T-helper 1 cell treated with Interleukin-12 subunit alpha and Interleukin-12 subunit beta and Interleukin-4 antibody, amounts not matched to agents 30 μg/mL and 1 μg/mL, for 36 hours (primary cell): Measurements from ENCODE around the gene CARD14.
"Not testable (repeated sequence)": the region's sequence is repeated elsewhere in the genome, so short reads cannot be mapped to it uniquely, and the experiment has no call there.

Experiments used
- H3K27ac Mint-ChIP-seq: one replicate; pipeline ENCODE4 v1.8.0; 2021; ENCODE audit warnings: mild to moderate bottlenecking, mixed read lengths
- H3K27me3 Mint-ChIP-seq: one replicate; pipeline ENCODE4 v1.8.0; 2021; ENCODE audit warnings: low read depth, mixed read lengths
- H3K36me3 Mint-ChIP-seq: one replicate; pipeline ENCODE4 v1.8.0; 2021; ENCODE audit warnings: low read depth, mixed read lengths
- H3K4me1 Mint-ChIP-seq: one replicate; pipeline ENCODE4 v1.8.0; 2021; ENCODE audit warnings: low read depth, mixed read lengths
- H3K4me3 Mint-ChIP-seq: one replicate; pipeline ENCODE4 v1.8.0; 2021; ENCODE audit warnings: mild to moderate bottlenecking, moderate library complexity, mixed read lengths
- H3K9me3 Mint-ChIP-seq: one replicate; pipeline ENCODE4 v1.8.0; 2021; ENCODE audit warnings: mixed read lengths

The CARD14 gene

DNA sequence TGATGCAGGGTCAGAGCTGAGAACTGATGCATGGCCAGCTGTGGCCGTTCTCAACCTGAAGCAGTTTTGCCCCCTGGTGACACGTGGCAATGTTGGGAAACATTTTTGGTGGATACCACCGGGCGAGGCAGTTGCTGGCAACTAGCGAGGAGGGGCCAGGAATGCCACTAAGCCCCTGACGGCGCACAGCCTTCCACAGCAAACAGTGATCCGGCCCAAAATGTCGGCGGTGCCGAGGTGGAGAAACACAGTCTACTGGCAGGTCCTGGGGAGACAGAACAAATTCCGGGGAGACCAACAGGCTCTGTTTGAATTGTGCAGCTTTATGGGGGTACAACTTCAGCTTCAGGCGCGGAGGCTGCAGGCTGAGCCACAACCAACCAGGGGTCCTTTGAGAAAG, 58.6 kb downstream of the CARD14 start:
- H3K27me3 Mint-ChIP-seq = no peaks in the 10 kb centered on the region
- peaks cover 13% of the 10 kb centered on the region for H3K36me3 Mint-ChIP-seq
- no peak overlapping the region for H3K4me3 Mint-ChIP-seq
- H3K4me1 Mint-ChIP-seq = peaks cover 3% of the 10 kb centered on the region
- H3K9me3 Mint-ChIP-seq = peaks cover 17% of the 10 kb centered on the region
- H3K27ac Mint-ChIP-seq = no peak overlapping the region

DNA sequence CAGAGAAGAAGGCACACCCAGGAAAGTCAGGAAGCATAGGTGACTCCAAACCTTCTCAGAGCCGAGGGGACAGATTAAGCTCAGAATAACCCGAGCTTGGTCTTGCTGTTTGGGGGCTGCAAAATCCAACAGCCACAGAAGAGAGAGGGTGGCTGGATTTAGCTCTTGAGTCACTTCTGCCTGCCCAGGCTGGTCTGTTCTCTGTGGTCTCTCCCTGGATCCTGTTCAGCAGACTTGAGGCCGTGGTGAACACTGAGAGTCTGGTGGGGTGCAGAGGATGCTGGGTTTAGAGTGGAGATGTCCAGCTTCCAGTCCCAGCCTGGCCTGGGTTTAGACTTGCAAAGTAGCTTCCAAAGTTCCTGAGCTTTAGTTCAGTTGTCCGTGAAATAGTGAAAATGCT, 59.2 kb downstream of the CARD14 start:
- H3K4me3 Mint-ChIP-seq = no peak overlapping the region
- H3K36me3 Mint-ChIP-seq = peaks cover 13% of the 10 kb centered on the region
- peaks cover 1% of the 10 kb centered on the region for H3K4me1 Mint-ChIP-seq
- no peaks in the 10 kb centered on the region for H3K27me3 Mint-ChIP-seq
- H3K27ac Mint-ChIP-seq = no peak overlapping the region
- peaks cover 18% of the 10 kb centered on the region for H3K9me3 Mint-ChIP-seq

DNA sequence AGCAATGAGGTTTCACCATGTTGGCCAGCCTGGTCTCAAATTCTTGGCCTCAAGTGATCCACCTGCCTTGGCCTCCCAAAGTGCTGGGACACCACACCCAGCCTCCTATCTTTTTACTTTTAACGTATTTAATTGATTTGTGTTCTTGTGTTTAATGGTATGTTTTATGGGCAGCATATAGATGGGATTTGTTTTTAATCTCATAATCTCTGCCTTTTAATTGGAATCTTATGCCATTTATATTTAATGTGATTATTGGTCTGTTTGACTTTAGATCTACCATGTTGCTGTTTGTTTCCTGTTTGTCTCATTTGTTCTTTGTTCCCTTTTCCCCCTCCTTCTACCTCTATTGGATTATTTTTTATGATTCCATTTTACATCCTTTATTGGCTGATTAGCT, 62.6 kb downstream of the CARD14 start:
- no peaks in the 10 kb centered on the region for H3K27me3 Mint-ChIP-seq
- H3K4me1 Mint-ChIP-seq = no peaks in the 10 kb centered on the region
- H3K36me3 Mint-ChIP-seq = peaks cover 18% of the 10 kb centered on the region
- no peak overlapping the region for H3K4me3 Mint-ChIP-seq
- H3K27ac Mint-ChIP-seq = no peak overlapping the region
- H3K9me3 Mint-ChIP-seq = peaks cover 24% of the 10 kb centered on the region

DNA sequence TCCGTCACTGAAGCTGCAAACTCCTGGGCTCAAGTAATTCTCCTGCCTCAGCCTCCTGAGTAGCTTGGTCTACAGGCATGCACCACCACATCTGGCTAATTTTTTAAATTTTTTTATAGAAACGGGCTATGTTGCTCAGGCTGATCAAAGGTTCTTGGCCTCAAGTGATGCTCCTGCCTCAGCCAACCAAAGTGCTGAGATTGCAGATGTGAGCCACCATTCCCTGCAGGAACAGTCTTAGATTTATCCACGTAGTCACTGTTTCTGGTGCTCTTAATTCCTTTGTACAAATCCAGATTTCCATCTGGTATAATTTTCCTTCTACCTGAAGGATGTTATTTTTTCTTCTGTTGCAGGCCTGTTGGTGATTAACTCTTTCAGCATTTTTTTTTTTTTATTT, 63.4 kb downstream of the CARD14 start:
- Mint-ChIP-seq H3K9me3 (peaks cover 24% of the 10 kb centered on the region), H3K27ac (no peak overlapping the region), H3K36me3 (peaks cover 18% of the 10 kb centered on the region), H3K4me1 (no peaks in the 10 kb centered on the region), H3K27me3 (no peaks in the 10 kb centered on the region), H3K4me3 (no peak overlapping the region)

DNA sequence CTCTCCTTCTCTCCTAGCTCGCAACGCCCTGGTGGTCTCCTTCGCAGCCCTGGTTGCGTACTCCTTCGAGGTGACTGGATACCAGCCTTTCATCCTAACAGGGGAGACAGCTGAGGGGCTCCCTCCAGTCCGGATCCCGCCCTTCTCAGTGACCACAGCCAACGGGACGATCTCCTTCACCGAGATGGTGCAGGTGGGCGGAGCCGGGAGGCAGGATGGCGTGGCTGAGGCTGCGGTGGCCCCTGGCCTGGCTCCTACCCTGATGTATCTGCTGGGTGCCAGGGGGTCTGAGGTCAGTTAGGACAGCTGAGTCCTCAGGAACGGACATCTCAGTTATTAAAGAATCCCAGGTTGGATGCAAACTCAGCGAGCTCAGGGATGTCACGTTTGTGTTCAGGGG, 67.1 kb downstream of the CARD14 start:
- Mint-ChIP-seq H3K27ac (no peak overlapping the region), H3K4me3 (no peak overlapping the region), H3K36me3 (peaks cover 14% of the 10 kb centered on the region)

DNA sequence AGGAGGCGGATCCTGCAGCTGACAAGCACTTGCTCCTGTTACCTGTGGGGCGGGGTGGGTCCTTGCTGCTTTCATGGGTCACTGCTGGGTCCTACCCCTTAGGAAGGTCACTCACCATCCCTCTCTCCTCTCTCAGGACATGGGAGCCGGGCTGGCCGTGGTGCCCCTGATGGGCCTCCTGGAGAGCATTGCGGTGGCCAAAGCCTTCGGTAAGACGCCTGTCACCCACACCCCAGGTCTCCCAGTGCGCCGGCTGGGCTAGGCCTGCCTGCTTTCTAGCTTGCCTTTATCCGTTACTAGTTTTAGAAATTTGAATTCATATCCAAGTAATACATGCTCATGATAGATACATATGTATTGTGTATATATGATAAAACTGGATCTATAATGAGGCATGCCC, 67.6 kb downstream of the CARD14 start:
- Mint-ChIP-seq H3K27ac (no peak overlapping the region), H3K4me1 (no peaks in the 10 kb centered on the region), H3K9me3 (peaks cover 14% of the 10 kb centered on the region), H3K4me3 (no peak overlapping the region), H3K36me3 (peaks cover 13% of the 10 kb centered on the region), H3K27me3 (no peaks in the 10 kb centered on the region)

More for the DNA sequence above, 67.1 kb downstream of the CARD14 start:
- no peaks in the 10 kb centered on the region for H3K4me1 Mint-ChIP-seq
- H3K9me3 Mint-ChIP-seq = peaks cover 18% of the 10 kb centered on the region
- no peaks in the 10 kb centered on the region for H3K27me3 Mint-ChIP-seq

DNA sequence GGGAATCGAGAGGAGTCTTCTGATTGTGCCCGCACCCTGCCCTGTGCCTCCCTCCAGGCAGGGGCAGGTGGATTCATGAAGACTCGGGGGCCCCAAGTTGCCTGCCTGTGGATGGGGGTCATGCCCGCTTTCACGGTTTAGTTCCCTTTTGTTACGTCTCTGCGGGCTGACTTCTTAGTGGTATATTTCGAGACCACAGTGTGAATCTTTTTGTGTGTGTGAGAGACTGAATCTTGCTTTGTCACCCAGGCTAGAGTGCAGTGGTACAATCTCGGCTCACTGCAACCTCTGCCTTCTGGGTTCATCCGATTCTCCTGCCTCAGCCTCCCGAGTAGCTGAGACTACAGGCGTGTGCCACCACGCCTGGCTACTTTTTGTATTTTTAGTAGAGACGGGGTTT, 72.7 kb downstream of the CARD14 start:
- H3K27ac Mint-ChIP-seq = no peak overlapping the region
- H3K9me3 Mint-ChIP-seq = no peaks in the 10 kb centered on the region

DNA sequence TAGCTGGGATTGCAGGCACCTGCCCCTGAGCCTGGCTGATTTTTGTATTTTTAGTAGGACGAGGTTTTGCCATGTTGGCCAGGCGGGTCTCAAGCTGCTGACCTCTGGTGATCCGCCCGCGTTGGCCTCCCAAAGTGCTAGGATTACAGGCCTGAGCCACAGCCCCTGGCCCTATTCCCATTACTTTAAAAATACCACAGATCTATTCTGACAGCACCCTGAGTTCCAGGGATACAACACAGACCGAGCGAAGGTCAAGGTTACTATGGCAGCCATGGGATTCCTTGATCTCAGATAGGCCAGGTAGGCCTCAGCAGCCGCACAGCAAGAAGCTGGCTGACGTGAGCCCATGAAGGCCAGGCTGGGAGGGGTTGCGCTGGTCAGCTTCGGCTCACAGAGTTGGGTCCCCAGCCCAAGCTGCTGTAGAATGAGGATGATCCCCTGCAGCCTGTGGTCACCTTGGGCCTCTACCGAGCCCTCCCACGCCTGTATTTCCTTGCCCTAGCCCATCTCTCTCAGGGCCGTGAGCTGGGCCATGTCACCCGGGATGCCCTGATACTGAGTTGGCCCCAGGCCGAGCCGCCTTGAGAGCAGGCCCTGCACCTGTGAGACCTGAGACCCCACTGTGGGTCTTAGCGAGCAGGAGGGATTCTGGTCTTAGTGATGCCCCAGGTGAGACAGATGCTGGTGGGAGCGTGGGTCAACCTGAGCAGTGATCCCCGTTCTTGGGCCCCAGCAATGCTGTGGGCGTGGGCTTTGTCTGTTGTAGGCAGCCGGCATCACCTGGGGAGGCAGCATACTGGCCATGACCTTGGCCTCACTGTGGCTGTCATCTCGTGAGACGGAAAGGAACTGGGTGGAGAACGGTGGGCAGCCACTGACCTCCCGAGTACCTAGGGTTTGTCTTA, 74.0 kb downstream of the CARD14 start:
- Mint-ChIP-seq H3K9me3 (no peaks in the 10 kb centered on the region), H3K27me3 (no peaks in the 10 kb centered on the region), H3K36me3 (no peaks in the 10 kb centered on the region), H3K4me1 (no peaks in the 10 kb centered on the region), H3K4me3 (no peak overlapping the region), H3K27ac (no peak overlapping the region)

More for the DNA sequence above, 72.7 kb downstream of the CARD14 start:
- Mint-ChIP-seq H3K36me3 (no peaks in the 10 kb centered on the region), H3K4me1 (no peaks in the 10 kb centered on the region), H3K27me3 (no peaks in the 10 kb centered on the region), H3K4me3 (no peak overlapping the region)

DNA sequence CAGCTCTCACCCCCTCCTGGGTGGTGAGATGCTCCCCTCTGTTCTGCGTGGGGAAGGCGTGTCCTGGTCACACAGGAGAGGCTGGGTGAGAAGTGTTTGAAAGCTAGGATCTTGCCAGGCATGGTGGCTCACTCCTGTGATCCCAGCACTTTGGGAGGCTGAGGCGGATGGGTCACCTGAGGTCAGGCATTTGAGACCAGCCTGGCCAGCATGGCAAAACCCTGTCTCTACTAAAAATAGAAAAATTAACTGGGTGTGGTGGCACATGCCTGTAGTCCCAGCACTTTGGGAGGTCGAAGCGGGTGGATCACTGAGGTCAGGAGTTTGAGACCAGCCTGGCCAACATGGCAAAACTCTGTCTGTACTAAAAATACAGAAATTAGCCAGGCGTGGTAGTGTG, 74.6 kb downstream of the CARD14 start:
- not testable (repeated sequence) for H3K27ac Mint-ChIP-seq, H3K36me3 Mint-ChIP-seq, H3K4me1 Mint-ChIP-seq

DNA sequence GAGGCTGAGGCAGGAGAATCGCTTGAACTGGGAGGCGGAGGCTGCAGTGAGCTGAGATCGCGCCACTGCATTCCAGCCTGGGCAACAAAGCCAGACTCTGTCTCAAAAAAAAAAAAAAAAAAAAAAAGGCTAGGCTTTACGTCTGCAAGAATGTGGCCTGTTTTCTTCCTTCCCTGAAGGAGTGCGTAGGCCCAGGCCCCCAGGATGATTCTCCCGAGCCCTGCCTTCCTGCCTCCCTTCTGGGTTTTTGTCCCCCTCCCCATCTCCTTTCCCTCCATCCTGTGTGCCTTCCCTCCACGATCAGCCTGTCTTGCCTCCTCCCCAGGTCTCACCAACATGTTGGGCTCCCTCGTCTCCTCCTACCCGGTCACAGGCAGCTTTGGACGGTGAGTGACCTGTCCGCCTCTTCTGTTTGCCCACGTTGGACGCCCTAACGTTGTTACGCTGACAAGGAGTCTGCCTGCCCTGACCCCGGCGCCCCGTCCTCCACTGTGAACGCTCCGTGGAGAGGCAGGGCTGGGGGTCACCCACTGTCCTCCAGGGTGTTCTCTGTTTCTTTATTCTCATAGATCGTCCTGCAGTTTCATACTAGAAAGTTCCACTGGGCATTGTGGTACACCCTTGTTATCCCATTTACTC, 75.2 kb downstream of the CARD14 start:
- no peaks in the 10 kb centered on the region for H3K36me3 Mint-ChIP-seq
- H3K4me1 Mint-ChIP-seq = no peaks in the 10 kb centered on the region
- H3K27me3 Mint-ChIP-seq = no peaks in the 10 kb centered on the region
- H3K4me3 Mint-ChIP-seq = no peak overlapping the region
- no peak overlapping the region for H3K27ac Mint-ChIP-seq
- H3K9me3 Mint-ChIP-seq = no peaks in the 10 kb centered on the region

More for the DNA sequence above, 74.6 kb downstream of the CARD14 start:
- H3K27me3 Mint-ChIP-seq, H3K9me3 Mint-ChIP-seq, H3K4me3 Mint-ChIP-seq: not testable (repeated sequence)

DNA sequence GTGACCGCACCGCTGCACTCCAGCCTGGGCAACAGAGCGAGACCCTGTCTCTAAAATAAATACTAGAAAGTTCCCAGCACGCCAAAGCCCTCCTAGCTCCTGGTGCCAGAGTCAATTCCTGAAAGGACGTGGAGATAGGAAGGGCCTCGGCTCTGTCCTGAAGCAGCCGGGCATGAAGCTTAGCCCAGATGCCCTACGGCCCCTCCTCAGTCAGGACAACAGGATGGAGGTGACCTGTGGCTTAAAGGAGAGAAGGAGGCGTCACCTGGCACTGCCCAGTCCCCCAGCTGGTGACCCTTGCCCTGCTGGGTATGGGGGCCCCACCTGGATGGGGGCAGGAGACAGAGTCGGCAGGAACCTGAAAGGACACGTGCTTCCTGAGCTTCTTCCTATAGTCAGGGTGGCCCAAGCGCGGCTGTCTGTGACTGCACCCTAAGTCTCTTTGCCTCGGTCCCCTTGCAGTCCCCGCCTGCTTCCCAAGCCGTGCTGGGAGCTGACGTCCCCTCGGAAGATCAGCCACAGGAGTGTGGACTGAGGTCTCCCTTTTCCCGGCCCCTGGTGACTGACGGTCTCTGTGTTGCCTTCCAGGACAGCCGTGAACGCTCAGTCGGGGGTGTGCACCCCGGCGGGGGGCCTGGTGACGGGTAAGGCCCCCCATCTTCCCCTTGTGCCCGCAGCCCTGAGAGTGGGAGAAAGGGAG, 75.9 kb downstream of the CARD14 start:
- Mint-ChIP-seq H3K27ac (no peak overlapping the region), H3K27me3 (no peaks in the 10 kb centered on the region), H3K4me3 (no peak overlapping the region), H3K4me1 (no peaks in the 10 kb centered on the region), H3K9me3 (no peaks in the 10 kb centered on the region), H3K36me3 (no peaks in the 10 kb centered on the region)

DNA sequence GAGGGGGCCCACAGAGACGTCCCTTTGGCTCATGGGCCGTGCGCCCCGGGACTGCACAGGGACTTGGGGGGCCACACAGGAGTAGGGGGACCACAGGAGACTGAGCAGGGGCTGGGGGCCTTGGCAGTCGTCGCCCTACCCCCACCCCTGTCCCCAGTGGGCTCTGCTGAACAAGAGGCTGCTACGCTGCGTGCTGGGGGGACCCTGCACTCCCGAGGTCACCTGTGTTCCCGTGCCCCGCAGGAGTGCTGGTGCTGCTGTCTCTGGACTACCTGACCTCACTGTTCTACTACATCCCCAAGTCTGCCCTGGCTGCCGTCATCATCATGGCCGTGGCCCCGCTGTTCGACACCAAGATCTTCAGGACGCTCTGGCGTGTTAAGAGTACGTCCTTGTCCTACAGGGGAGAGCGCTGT, 76.4 kb downstream of the CARD14 start:
- H3K27me3 Mint-ChIP-seq = no peaks in the 10 kb centered on the region
- H3K9me3 Mint-ChIP-seq = no peaks in the 10 kb centered on the region
- no peak overlapping the region for H3K4me3 Mint-ChIP-seq
- no peaks in the 10 kb centered on the region for H3K4me1 Mint-ChIP-seq
- H3K27ac Mint-ChIP-seq = no peak overlapping the region
- no peaks in the 10 kb centered on the region for H3K36me3 Mint-ChIP-seq

DNA sequence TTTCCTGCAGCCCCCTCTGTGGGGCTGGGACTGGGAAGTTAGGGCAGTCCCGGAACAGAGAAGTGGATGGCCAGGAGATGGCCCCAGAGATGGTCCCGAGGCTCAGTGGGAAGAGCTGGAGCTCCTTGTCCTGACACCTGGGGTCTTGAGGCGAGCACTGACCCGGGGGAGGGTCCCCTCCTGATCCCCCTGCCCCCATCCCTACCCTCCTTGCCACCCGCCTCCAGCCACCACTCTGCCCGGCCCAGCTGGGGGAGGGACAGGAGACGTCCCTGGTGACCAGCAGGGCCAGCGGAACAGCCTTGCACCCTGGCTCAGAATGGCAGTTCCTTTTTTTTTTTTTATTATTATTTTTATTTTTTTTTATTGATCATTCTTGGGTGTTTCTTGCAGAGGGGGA, 76.9 kb downstream of the CARD14 start:
- no peak overlapping the region for H3K4me3 Mint-ChIP-seq
- H3K27ac Mint-ChIP-seq = no peak overlapping the region
- H3K36me3 Mint-ChIP-seq = no peaks in the 10 kb centered on the region
- no peaks in the 10 kb centered on the region for H3K9me3 Mint-ChIP-seq
- H3K27me3 Mint-ChIP-seq = no peaks in the 10 kb centered on the region
- peaks cover 1% of the 10 kb centered on the region for H3K4me1 Mint-ChIP-seq

DNA sequence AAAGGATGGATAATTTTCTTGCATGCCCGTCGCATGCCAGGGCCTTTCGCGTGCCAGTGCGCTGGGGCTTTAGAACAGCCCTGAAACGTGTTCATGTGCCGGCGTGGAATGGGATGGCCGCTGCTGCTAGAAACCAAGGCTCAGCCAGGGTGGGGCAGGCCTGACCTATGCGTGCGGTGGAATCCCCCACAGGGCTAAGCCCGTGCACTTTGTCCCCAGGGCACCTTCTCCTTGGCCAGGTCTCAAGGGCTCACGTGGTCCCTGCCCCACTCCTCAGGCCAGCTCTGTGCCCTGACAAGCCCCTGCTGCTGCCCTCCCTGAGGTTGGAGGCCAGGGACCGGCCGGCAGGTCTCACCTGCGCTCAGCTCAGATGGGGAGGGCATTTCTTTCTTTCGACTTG, 77.7 kb downstream of the CARD14 start:
- no peak overlapping the region for H3K4me3 Mint-ChIP-seq
- H3K36me3 Mint-ChIP-seq = no peaks in the 10 kb centered on the region

More for the DNA sequence above, 77.7 kb downstream of the CARD14 start:
- no peaks in the 10 kb centered on the region for H3K9me3 Mint-ChIP-seq
- no peak overlapping the region for H3K27ac Mint-ChIP-seq
- no peaks in the 10 kb centered on the region for H3K27me3 Mint-ChIP-seq
- peaks cover 7% of the 10 kb centered on the region for H3K4me1 Mint-ChIP-seq
